GM12878 (cell line): ENCODE data around the gene NFS1. TPM values are rescaled to one million over a fixed set of nuclear protein-coding genes. Genes with fewer than 3 reads are reported as not detected.
A peak's percentile ranks its signal among the peaks of the same experiment; 100 is the strongest.

ENCODE experiments used
- ATAC-seq: fragments of 200-7000 bp; cut with Tn5 transposase; 3 replicates; pipeline ENCODE4 v1.9.1; 2020; ENCODE audit warnings: mild to moderate bottlenecking, moderate library complexity
- BruUV-seq: library from RNA; stranded (reverse); fragments of 400-500 nt; replicated peaks from 2 replicates; lab custom pipeline; 2021; lab: Mats Ljungman, UMichigan
- CTCF ChIA-PET: fragments of 300-600 bp; sonication (Branson Sonifier 250); formaldehyde crosslinking; extraction: SDS; loops from one replicate; lab custom pipeline; 2021; ENCODE audit warnings: inconsistent platforms; lab: Yijun Ruan, JAX
- POLR2A ChIA-PET: fragments of 350-600 bp; formaldehyde crosslinking; extraction: SDS; loops from one replicate; lab custom pipeline; 2021; ENCODE audit warnings: inconsistent platforms; lab: Charles Lee
- RAD21 ChIA-PET: fragments of 300-600 bp; sonication (Branson Sonifier 250); formaldehyde crosslinking; loops from one replicate; lab custom pipeline; 2023; ENCODE audit warnings: antibody characterized with exemption; ENCODE audit not compliant: unreplicated experiment; lab: Charles Lee
- SMC1A ChIA-PET: fragments of 300-600 bp; sonication (Branson Sonifier 250); formaldehyde crosslinking; loops from one replicate; lab custom pipeline; 2023; ENCODE audit not compliant: unreplicated experiment, uncharacterized antibody; lab: Charles Lee
- DNase-seq: peaks from one replicate; pipeline ENCODE4 v3.0.0-alpha.2; 2011; ENCODE audit warnings: low read depth, low spot score
- FAIRE-seq: peaks from 3 replicates; lab custom pipeline; 2011; peaks lifted over from hg19 to GRCh38; lab: Jason Lieb, UNC
- H2AFZ ChIP-seq: 2 replicates; pipeline ENCODE4 v1.6.0; 2011; ENCODE audit warnings: low read depth, low read length, control low read depth; ENCODE audit not compliant: control insufficient read depth
- H3K27ac ChIP-seq: 2 replicates; pipeline ENCODE4 v1.5.1; 2011; ENCODE audit warnings: control low read depth; ENCODE audit not compliant: control insufficient read depth, insufficient read depth
- H3K27me3 ChIP-seq, 2 experiments: replicated peaks in 1 of 2; 2 replicates each; pipeline versions ENCODE4 v1.6.0 to v1.6.1; 2011; ENCODE audit warnings: low read length in 1 of 2; ENCODE audit not compliant: control insufficient read depth in 2 of 2, insufficient read depth in 2 of 2
- H3K36me3 ChIP-seq, 2 experiments: 2 replicates each; pipeline ENCODE4 v1.5.1; 2011; ENCODE audit warnings: low read length in 1 of 2; ENCODE audit not compliant: control insufficient read depth in 2 of 2, insufficient read depth in 2 of 2
- H3K4me1 ChIP-seq: 2 replicates; pipeline ENCODE4 v1.6.1; 2011; ENCODE audit warnings: mild to moderate bottlenecking, low read length, moderate library complexity, mixed read lengths; ENCODE audit not compliant: control insufficient read depth, insufficient read depth
- H3K4me2 ChIP-seq: 2 replicates; pipeline ENCODE4 v1.6.0; 2011; ENCODE audit warnings: control low read depth; ENCODE audit not compliant: control insufficient read depth, insufficient read depth
- H3K4me3 ChIP-seq: fragments of 200-600 bp; sonication (generic); 2 replicates; pipeline ENCODE4 v1.5.1; 2016
- H3K79me2 ChIP-seq: 2 replicates; pipeline ENCODE4 v1.6.0; 2011; ENCODE audit warnings: low read length; ENCODE audit not compliant: control insufficient read depth, insufficient read depth
- H3K9ac ChIP-seq: 2 replicates; pipeline ENCODE4 v1.8.0; 2011; ENCODE audit warnings: low read length, control low read depth, mixed read lengths; ENCODE audit not compliant: control insufficient read depth, insufficient read depth
- H3K9me3 ChIP-seq: replicated peaks from 3 replicates; pipeline ENCODE4 v1.5.1; 2011; ENCODE audit warnings: mild to moderate bottlenecking, low read length; ENCODE audit not compliant: control insufficient read depth, insufficient read depth
- H4K20me1 ChIP-seq: 2 replicates; pipeline ENCODE4 v1.6.0; 2011; ENCODE audit not compliant: control insufficient read depth, insufficient read depth
- FOXK2 ChIP-seq: fragments of 450-650 bp; IDR thresholded peaks from 2 replicates; pipeline ENCODE4 v1.6.1; 2017; ENCODE audit warnings: mild to moderate bottlenecking, moderate library complexity
- IRF4 ChIP-seq: IDR thresholded peaks from 2 replicates; pipeline ENCODE4 v1.6.1; 2011; ENCODE audit warnings: low read depth, low read length
- SIN3A ChIP-seq: IDR thresholded peaks from 2 replicates; pipeline ENCODE4 v1.6.1; 2012; ENCODE audit warnings: low read depth, low read length, improper control_type of control experiment
- SPI1 ChIP-seq: IDR thresholded peaks from 2 replicates; pipeline ENCODE4 v1.6.1; 2011; ENCODE audit warnings: low read depth, mild to moderate bottlenecking, low read length, moderate library complexity, borderline replicate concordance; ENCODE audit not compliant: insufficient read depth
- SREBF1 ChIP-seq: IDR thresholded peaks from 2 replicates; pipeline ENCODE4 v1.6.1; 2012; ENCODE audit warnings: mild to moderate bottlenecking, low read length
- STAT3 ChIP-seq: IDR thresholded peaks from 2 replicates; pipeline ENCODE4 v1.6.1; 2011; ENCODE audit warnings: low read depth, low read length, improper control_type of control experiment
- SUPT20H ChIP-seq: IDR thresholded peaks from 2 replicates; pipeline ENCODE4 v1.6.1; 2011; ENCODE audit warnings: low read depth, mild to moderate bottlenecking, low read length, moderate library complexity, borderline replicate concordance; ENCODE audit not compliant: control insufficient read depth
- ZSCAN29 ChIP-seq: fragments of 450-650 bp; IDR thresholded peaks from 2 replicates; pipeline ENCODE4 v1.6.1; 2017; ENCODE audit warnings: mild to moderate bottlenecking, moderate library complexity
- WGBS: methylation state at CpG from one replicate; pipeline ENCODE4 v1.1.6; 2016; ENCODE audit warnings: low lambda C conversion rate; ENCODE audit not compliant: insufficient replicate concordance, insufficient coverage; ENCODE audit errors: missing lambda C conversion rate; 5-methylcytosine and 5-hydroxymethylcytosine counted together
- in situ Hi-C: fragments of 300-500 bp; cut with MboI; formaldehyde crosslinking; loops from 9 replicates; pipeline ENCODE4 v1.14.3; 2018; ENCODE audit warnings: mixed read lengths
- intact Hi-C: fragments of 100-400 bp; cut with micrococcal nuclease; formaldehyde crosslinking; loops from one replicate; pipeline ENCODE4 v1.14.2; 2022; ENCODE audit not compliant: unreplicated experiment
- polyA plus RNA-seq, 11 experiments: library from polyadenylated mRNA; depleted of rRNA in 4 of 11; unstranded in 6 of 11; stranded (reverse) in 5 of 11; fragments of >200 nt; fragmentation: Nextera tagmentation in 4 of 11; fragmentation: Illumina TruSeq in 1 of 11; extraction: Ambion mirVana in 4 of 11; extraction: Trizol in 1 of 11; gene quantifications; 1 replicate in 1 of 11; 2 replicates in 10 of 11; pipeline versions ENCODE4 v1.2.1 to v1.2.3, GENCODE V29; 2011 to 2016; ENCODE audit warnings: inconsistent platforms in 2 of 11, missing spikeins in 2 of 11, low read depth in 1 of 11
- total RNA-seq, 4 experiments: library from RNA; depleted of rRNA in 3 of 4; stranded (reverse); fragments of >200 nt in 3 of 4; fragmentation: Illumina TruSeq in 1 of 4; extraction: Trizol in 1 of 4; gene quantifications; 2 replicates each; pipeline versions ENCODE4 v1.2.1 to v1.2.3, GENCODE V29; 2013 to 2021
- TF ChIP-seq, protein P1 (sequence below): fragments of 450-650 bp; formaldehyde crosslinking; IDR thresholded peaks from 2 replicates; pipeline ENCODE4 v1.4.0; 2020; ENCODE audit warnings: mild to moderate bottlenecking, moderate library complexity
- TF ChIP-seq, protein P2 (sequence below): IDR thresholded peaks from 2 replicates; pipeline ENCODE4 v1.6.1; 2011; ENCODE audit warnings: borderline replicate concordance, low read depth, mild to moderate bottlenecking, moderate library complexity, mixed read lengths, low read length; ENCODE audit not compliant: insufficient read depth; ENCODE audit errors: extremely low read length
- TF ChIP-seq, protein P3 (sequence below): IDR thresholded peaks from 2 replicates; pipeline ENCODE4 v1.6.1; 2012; ENCODE audit warnings: low read depth, low read length, improper control_type of control experiment
- TF ChIP-seq, protein P4 (sequence below), 3 experiments: IDR thresholded peaks in 2 of 3; conservative IDR thresholded peaks in 1 of 3; 2 replicates each; pipeline ENCODE4 v1.5.1; 2011; ENCODE audit warnings: low read depth in 3 of 3, low read length in 3 of 3, mild to moderate bottlenecking in 3 of 3, control low read depth in 2 of 3, moderate library complexity in 2 of 3, inconsistent platforms in 1 of 3, mixed read lengths in 1 of 3; ENCODE audit not compliant: control insufficient read depth in 2 of 3, insufficient read depth in 1 of 3; ENCODE audit errors: extremely low read depth in 1 of 3

The NFS1 gene
- total and polyA plus RNA-seq, 10 of the 15 experiments (the other 5 are each of a cell fraction or from before 2014, with no cell fraction given) = 9.2 to 74.1 (median 38.6) TPM

DNA sequence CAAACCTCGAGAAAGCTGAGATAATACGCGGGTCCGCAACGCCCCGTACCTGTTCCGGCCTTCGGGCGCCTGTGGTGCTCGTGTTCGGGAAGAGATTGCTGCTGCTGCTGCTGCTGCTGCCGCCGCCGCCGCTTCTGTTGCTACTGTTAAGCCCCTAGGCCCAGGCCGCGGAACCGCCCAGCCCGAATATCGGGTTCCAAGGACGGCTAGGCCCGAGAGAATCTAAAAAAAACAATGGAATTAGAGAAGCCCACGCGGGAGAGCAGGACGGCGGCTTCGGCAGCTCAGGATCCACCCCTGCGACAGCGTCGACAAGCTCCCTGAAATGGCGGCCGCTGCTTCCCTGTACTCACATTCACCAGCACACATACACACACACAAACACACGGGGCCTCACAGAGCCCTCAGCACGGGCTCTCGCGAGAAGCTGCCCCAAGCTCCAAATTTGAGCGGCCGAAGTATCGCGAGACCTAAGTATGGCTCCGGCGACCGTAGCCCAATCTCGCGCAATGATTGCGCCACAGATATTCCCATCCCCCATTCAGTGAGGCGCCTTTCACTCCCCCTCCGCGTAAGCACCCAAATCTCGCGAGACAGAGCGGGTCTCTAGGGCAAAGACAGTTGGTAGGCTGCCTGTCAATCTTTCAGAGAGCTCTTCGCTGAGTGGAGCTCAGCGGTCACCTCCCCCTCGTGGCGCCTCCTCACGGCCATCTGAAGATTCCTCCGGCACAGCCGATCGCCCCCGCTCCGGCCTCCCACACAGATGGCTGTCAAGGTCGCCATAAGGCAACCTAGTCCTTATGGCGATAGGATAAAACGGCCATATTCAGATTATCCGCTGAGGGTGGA, 43.0 kb upstream of the NFS1 start, which contains the start of gene RBM39:
Gene RBM39, minus strand, starts transcription at position 369 of the 849 bp plus-strand sequence. CDS start 1,386 bp downstream, outside the sequence.
- Histone ChIP-seq H3K4me2 (peak within 1 kb of the TSS; percentile 51), H3K4me1 (peaks cover 5% of the 10 kb centered on the region), H3K79me2 (peaks cover 62% of the 10 kb centered on the region), H3K9me3 (no peaks in the 10 kb centered on the region), H2AFZ (no peak within 1 kb of the TSS), H3K27me3 (no peaks in the 10 kb centered on the region), H3K27ac (peak within 1 kb of the TSS; percentile 99), H3K9ac (peak within 1 kb of the TSS; percentile 100), H3K4me3 (peak within 1 kb of the TSS; percentile 96), H4K20me1 (peaks cover 3% of the 10 kb centered on the region), H3K36me3 (peaks cover 5 to 17% of the 10 kb centered on the region in 2 experiments)
- peak; percentile 87 for ATAC-seq
- ChIA-PET RAD21 (interaction anchor here (0.6 to 3.7 kb wide), 20 partner anchors 11 to 327 kb away, joined by 3 to 157 read pairs (median 4); partner anchors contain the start of genes ERGIC3, PHF20 and SCAND1), POLR2A (interaction anchor here (0.5 to 6.9 kb wide), 35 partner anchors 7 to 1746 kb away, joined by 3 to 214 read pairs (median 4); partner anchors contain the start of genes NFS1, PHF20, ROMO1 and SCAND1), CTCF (interaction anchor here (0.6 to 7.6 kb wide), 16 partner anchors 9 to 1092 kb away, joined by 3 to 69 read pairs (median 3); partner anchors contain the start of genes PHF20 and SCAND1), SMC1A (interaction anchor here (0.9 to 7.1 kb wide), 15 partner anchors 9 to 286 kb away, joined by 3 to 151 read pairs (median 4); partner anchors contain the start of genes ERGIC3, PHF20, SCAND1 and SPAG4)
- FAIRE-seq = peak; percentile 91
- WGBS = under 1% methylated on average over 66 of the region's 66 CpGs
- peak; percentile 100 for DNase-seq
- in situ Hi-C loops (no loop called here), intact Hi-C loops (loop anchor here (1.0 to 10.0 kb wide), 5 partner anchors 26 to 1353 kb away; partner anchors contain the start of genes CPNE1, PHF20, RBL1 and RBM12)
- no TSS peak for BruUV-seq
- TF ChIP-seq, protein P1, sequence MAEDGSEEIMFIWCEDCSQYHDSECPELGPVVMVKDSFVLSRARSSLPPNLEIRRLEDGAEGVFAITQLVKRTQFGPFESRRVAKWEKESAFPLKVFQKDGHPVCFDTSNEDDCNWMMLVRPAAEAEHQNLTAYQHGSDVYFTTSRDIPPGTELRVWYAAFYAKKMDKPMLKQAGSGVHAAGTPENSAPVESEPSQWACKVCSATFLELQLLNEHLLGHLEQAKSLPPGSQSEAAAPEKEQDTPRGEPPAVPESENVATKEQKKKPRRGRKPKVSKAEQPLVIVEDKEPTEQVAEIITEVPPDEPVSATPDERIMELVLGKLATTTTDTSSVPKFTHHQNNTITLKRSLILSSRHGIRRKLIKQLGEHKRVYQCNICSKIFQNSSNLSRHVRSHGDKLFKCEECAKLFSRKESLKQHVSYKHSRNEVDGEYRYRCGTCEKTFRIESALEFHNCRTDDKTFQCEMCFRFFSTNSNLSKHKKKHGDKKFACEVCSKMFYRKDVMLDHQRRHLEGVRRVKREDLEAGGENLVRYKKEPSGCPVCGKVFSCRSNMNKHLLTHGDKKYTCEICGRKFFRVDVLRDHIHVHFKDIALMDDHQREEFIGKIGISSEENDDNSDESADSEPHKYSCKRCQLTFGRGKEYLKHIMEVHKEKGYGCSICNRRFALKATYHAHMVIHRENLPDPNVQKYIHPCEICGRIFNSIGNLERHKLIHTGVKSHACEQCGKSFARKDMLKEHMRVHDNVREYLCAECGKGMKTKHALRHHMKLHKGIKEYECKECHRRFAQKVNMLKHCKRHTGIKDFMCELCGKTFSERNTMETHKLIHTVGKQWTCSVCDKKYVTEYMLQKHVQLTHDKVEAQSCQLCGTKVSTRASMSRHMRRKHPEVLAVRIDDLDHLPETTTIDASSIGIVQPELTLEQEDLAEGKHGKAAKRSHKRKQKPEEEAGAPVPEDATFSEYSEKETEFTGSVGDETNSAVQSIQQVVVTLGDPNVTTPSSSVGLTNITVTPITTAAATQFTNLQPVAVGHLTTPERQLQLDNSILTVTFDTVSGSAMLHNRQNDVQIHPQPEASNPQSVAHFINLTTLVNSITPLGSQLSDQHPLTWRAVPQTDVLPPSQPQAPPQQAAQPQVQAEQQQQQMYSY = no peak
- TF ChIP-seq, protein P2, sequence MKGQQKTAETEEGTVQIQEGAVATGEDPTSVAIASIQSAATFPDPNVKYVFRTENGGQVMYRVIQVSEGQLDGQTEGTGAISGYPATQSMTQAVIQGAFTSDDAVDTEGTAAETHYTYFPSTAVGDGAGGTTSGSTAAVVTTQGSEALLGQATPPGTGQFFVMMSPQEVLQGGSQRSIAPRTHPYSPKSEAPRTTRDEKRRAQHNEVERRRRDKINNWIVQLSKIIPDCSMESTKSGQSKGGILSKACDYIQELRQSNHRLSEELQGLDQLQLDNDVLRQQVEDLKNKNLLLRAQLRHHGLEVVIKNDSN = no peak
- TF ChIP-seq SIN3A (peak; percentile 55; the same call in 1 of the 2 replicates), ZSCAN29 (no peak), STAT3 (no peak), SUPT20H (no peak), IRF4 (peak; percentile 65; the same call in 1 of the 2 replicates), FOXK2 (peak; percentile 87), SREBF1 (no peak), SPI1 (no peak)
- TF ChIP-seq, protein P3, sequence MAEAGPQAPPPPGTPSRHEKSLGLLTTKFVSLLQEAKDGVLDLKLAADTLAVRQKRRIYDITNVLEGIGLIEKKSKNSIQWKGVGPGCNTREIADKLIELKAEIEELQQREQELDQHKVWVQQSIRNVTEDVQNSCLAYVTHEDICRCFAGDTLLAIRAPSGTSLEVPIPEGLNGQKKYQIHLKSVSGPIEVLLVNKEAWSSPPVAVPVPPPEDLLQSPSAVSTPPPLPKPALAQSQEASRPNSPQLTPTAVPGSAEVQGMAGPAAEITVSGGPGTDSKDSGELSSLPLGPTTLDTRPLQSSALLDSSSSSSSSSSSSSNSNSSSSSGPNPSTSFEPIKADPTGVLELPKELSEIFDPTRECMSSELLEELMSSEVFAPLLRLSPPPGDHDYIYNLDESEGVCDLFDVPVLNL = no peak
- TF ChIP-seq, protein P4, sequence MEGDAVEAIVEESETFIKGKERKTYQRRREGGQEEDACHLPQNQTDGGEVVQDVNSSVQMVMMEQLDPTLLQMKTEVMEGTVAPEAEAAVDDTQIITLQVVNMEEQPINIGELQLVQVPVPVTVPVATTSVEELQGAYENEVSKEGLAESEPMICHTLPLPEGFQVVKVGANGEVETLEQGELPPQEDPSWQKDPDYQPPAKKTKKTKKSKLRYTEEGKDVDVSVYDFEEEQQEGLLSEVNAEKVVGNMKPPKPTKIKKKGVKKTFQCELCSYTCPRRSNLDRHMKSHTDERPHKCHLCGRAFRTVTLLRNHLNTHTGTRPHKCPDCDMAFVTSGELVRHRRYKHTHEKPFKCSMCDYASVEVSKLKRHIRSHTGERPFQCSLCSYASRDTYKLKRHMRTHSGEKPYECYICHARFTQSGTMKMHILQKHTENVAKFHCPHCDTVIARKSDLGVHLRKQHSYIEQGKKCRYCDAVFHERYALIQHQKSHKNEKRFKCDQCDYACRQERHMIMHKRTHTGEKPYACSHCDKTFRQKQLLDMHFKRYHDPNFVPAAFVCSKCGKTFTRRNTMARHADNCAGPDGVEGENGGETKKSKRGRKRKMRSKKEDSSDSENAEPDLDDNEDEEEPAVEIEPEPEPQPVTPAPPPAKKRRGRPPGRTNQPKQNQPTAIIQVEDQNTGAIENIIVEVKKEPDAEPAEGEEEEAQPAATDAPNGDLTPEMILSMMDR (IDR thresholded peaks at IDR 0.05 in 2 of 3, conservative IDR thresholded peaks at IDR 0.05 in 1 of 3; ENCODE audit: control insufficient read depth in 2 of 3, extremely low read depth in 1 of 3, insufficient read depth in 1 of 3, low read depth in 3 of 3, low read length in 3 of 3) = peak; percentile 12 to 29 (median 18); a peak in 3 of 6 replicates
